Gastrocnemius medialis (tissue), 4 donors: ENCODE measurements around the gene KIF4A. TPM values are rescaled to one million over a fixed set of nuclear protein-coding genes. Genes with fewer than 3 reads are reported as not detected.

Experiments used
- ATAC-seq, 2 donors: fragments of 150-250 bp; one replicate each; pipeline ENCODE4 v1.9.1; 2016
- DNase-seq, 2 donors: peaks; one replicate each; pipeline ENCODE4 v3.0.0-alpha.2; 2019
- H3K27ac ChIP-seq, 4 donors: fragments of 200-600 bp; sonication (generic); 1 replicate in 1 of 4; 2 replicates in 3 of 4; pipeline ENCODE4 v1.5.1; 2016 to 2018; ENCODE audit warnings: mild to moderate bottlenecking in 2 of 4, moderate library complexity in 1 of 4
- H3K27me3 ChIP-seq, 3 donors: fragments of 200-600 bp; sonication (generic) in 2 of 3; 1 replicate in 1 of 3; 2 replicates in 2 of 3; pipeline versions ENCODE4 v1.5.1 to v1.6.0; 2016 to 2019; ENCODE audit warnings: mild to moderate bottlenecking in 1 of 3, moderate library complexity in 1 of 3
- H3K36me3 ChIP-seq, 2 donors: fragments of 200-600 bp; sonication (generic) in 1 of 2; one replicate each; pipeline ENCODE4 v1.5.1; 2017 to 2018
- H3K4me1 ChIP-seq, 2 donors: fragments of 200-600 bp; sonication (generic) in 1 of 2; one replicate each; pipeline ENCODE4 v1.5.1; 2016 to 2017; ENCODE audit warnings: mild to moderate bottlenecking in 2 of 2
- H3K4me3 ChIP-seq, 4 donors: fragments of 200-600 bp; sonication (generic) in 3 of 4; 1 replicate in 1 of 4; 2 replicates in 3 of 4; pipeline ENCODE4 v1.5.1; 2016 to 2019; ENCODE audit warnings: mild to moderate bottlenecking in 2 of 4
- H3K9me3 ChIP-seq, 3 donors: fragments of 200-600 bp; sonication (generic) in 2 of 3; 1 replicate in 1 of 3; 2 replicates in 2 of 3; pipeline ENCODE4 v1.5.1; 2016 to 2019
- CTCF ChIP-seq, 5 experiments: fragments of 450-650 bp in 3 of 5; fragments of 200-600 bp in 2 of 5; sonication (generic) in 2 of 5; IDR thresholded peaks in 4 of 5; conservative IDR thresholded peaks in 1 of 5; 1 replicate in 4 of 5; 2 replicates in 1 of 5; pipeline ENCODE4 v1.5.1; 2016 to 2019; ENCODE audit warnings: antibody characterized with exemption in 5 of 5, mild to moderate bottlenecking in 3 of 5, moderate library complexity in 3 of 5
- POLR2A ChIP-seq, 2 donors: fragments of 450-650 bp; IDR thresholded peaks; one replicate each; pipeline ENCODE4 v1.6.1; 2017; ENCODE audit warnings: antibody characterized with exemption in 2 of 2, mild to moderate bottlenecking in 2 of 2, moderate library complexity in 2 of 2
- in situ Hi-C, 4 donors: fragments of 200-750 bp; cut with MboI; loops; one replicate each; pipeline versions ENCODE4 v1.15.0 to v1.8.0; 2017; ENCODE audit warnings: low sequenced_read_pairs in 4 of 4
- intact Hi-C: fragments of 100-400 bp; cut with DNase I; formaldehyde crosslinking; loops from one replicate; pipeline ENCODE4 v1.15.1; 2023; ENCODE audit warnings: low total_unique reads
- total RNA-seq, 4 donors: library from RNA; depleted of rRNA; stranded (reverse); fragments of >200 nt; gene quantifications; one replicate each; pipeline versions ENCODE4 v1.1.0 to v1.2.3, GENCODE V29; 2016

The KIF4A gene
- total RNA-seq, 4 donors from 2014 or later: 0.07 to 0.09 TPM; not detected in 2

GRCh38 chrX:70445951-70446350, 156.0 kb downstream of the KIF4A start:
- no peak overlapping the region for H3K4me3 ChIP-seq
- no peak for ATAC-seq
- TF ChIP-seq POLR2A (IDR thresholded peaks at IDR 0.05) (no peak), CTCF (IDR thresholded peaks at IDR 0.05 in 4 of 5, conservative IDR thresholded peaks at IDR 0.05 in 1 of 5) (no peak)
- H3K9me3 ChIP-seq: no peaks in the 10 kb centered on the region
- in situ Hi-C loops: loop anchor here in 3 of 4 donors (25.0 kb wide), 1 partner anchor 309 kb away; the partner anchor contains the start of gene IGBP1 (in 3 of the 3)
- H3K36me3 ChIP-seq: no peaks in the 10 kb centered on the region
- H3K27ac ChIP-seq: no peak overlapping the region
- intact Hi-C loops: no loop called here
- no peak for DNase-seq
- H3K4me1 ChIP-seq: no peaks in the 10 kb centered on the region
- peaks cover 0 to 17% (median 10%) of the 10 kb centered on the region in 3 donors for H3K27me3 ChIP-seq

GRCh38 chrX:70446380-70447350, 156.8 kb downstream of the KIF4A start:
- Histone ChIP-seq H3K4me3 (no peak overlapping the region), H3K9me3 (no peaks in the 10 kb centered on the region), H3K27me3 (peaks cover 0 to 17% (median 10%) of the 10 kb centered on the region in 3 donors), H3K4me1 (no peaks in the 10 kb centered on the region), H3K27ac (no peak overlapping the region), H3K36me3 (no peaks in the 10 kb centered on the region)
- DNase-seq (no peak), ATAC-seq (no peak)
- in situ Hi-C loops (loop anchor here in 3 of 4 donors (25.0 kb wide), 1 partner anchor 309 kb away; the partner anchor contains the start of gene IGBP1 (in 3 of the 3)), intact Hi-C loops (no loop called here)
- TF ChIP-seq POLR2A (IDR thresholded peaks at IDR 0.05) (no peak), CTCF (IDR thresholded peaks at IDR 0.05 in 4 of 5, conservative IDR thresholded peaks at IDR 0.05 in 1 of 5) (no peak)

GRCh38 chrX:70449457-70449966, 159.6 kb downstream of the KIF4A start:
- ATAC-seq: no peak

More at GRCh38 chrX:70449457-70449966, 159.6 kb downstream of the KIF4A start:
- H3K27me3 ChIP-seq: peaks cover 0 to 7% (median 5%) of the 10 kb centered on the region in 3 donors
- no peak for TF ChIP-seq POLR2A (IDR thresholded peaks at IDR 0.05)
- no peak for TF ChIP-seq CTCF (IDR thresholded peaks at IDR 0.05 in 4 of 5, conservative IDR thresholded peaks at IDR 0.05 in 1 of 5)
- DNase-seq: no peak
- H3K4me3 ChIP-seq: no peak overlapping the region
- H3K27ac ChIP-seq: no peak overlapping the region
- H3K36me3 ChIP-seq: no peaks in the 10 kb centered on the region
- H3K4me1 ChIP-seq: no peaks in the 10 kb centered on the region
- in situ Hi-C loops (loop anchor here in 3 of 4 donors (25.0 kb wide), 1 partner anchor 312 kb away; the partner anchor contains the start of gene IGBP1 (in 3 of the 3)), intact Hi-C loops (no loop called here)
- H3K9me3 ChIP-seq: no peaks in the 10 kb centered on the region
